GM19023 (cell line): ENCODE results near the gene MAST2.

Experiments
- ATAC-seq: cut with Tn5 transposase; IDR thresholded peaks from one replicate; pipeline ENCODE4 v1.9.1; 2021; ENCODE audit warnings: mild to moderate bottlenecking, moderate library complexity; ENCODE audit not compliant: unreplicated experiment

The MAST2 gene

GRCh38 chr1:46013581-46013980, 210.2 kb downstream of the MAST2 start:
- no peak for ATAC-seq

DNA sequence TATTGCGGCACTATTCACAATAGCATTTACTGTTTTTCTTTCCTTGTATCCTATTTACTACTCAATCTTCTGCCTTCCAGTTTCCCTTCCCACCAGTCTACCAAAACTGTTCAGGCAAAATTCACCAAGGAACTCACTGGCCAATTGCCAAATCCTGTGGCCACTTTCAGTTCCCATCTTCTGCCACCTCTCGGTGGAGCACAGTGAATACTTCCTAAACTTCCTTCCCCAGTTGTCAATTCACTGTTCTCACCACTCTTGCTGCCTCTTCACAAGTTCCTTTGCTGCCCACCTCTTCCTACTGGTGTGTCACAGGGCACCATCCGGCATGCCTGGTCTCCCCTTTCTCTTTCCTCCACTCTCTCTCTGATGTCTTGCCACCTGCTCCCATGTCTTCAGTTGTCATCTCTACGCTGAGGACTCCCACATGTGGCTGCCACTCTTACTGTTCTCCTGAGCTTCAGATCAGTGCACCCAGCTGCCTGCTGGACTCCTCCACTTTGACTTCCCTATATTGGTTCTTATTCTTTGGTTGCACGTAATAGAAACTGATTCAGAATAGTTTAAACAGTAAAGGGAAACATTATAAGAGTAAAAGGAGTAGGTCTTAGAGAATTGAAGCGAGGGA, 214.6 kb downstream of the MAST2 start:
- no peak for ATAC-seq

GRCh38 chr1:46019348-46019747, 215.9 kb downstream of the MAST2 start:
- no peak for ATAC-seq

- no peak for ATAC-seq
These were observed 216.6 kb downstream of the MAST2 start for GRCh38 chr1:46020010-46020409.

DNA sequence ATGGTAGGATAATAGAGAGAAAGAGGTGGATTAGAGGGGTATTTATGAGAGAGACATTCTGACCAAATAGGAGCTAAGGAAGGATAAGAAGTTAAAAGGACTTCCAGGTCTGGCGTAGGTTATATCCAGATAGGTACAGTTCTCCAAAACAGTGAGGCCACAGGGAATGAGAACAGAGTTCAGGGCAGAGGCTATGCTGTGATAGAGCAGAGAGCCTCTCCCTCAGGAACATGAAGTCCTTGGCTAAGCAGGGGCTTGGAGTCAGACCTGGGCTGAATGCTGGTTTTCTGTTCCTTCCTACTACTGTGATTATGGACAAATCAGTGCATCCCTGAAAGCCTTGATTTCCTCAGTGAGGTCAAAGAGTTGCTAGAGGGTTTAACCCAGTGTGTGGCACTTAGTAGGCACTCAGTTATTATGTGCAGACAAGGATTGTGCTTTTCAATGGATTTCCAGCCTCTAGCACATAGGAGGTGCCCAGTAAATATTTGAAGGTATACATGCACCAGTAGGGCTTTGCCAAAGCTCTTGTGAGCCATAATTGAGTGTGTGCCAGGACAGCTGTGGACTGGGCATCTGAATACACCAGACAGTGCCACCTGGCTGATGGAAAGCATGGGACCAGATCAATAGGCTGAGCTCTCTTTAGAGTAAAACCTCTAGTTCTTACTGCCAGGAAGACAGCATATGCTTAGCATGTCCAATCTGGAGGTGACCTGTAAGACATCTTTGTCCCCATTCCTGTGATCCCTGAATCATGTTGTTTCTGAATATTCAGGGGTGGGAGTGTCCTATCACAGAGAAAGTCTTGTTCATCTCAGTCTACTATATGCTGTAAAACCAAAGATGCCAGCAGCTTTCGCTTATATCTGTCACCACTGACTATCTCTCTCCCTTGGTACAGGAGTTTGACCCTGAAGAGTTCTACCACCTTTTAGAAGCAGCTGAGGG, 217.9 kb downstream of the MAST2 start:
- ATAC-seq = no peak

DNA sequence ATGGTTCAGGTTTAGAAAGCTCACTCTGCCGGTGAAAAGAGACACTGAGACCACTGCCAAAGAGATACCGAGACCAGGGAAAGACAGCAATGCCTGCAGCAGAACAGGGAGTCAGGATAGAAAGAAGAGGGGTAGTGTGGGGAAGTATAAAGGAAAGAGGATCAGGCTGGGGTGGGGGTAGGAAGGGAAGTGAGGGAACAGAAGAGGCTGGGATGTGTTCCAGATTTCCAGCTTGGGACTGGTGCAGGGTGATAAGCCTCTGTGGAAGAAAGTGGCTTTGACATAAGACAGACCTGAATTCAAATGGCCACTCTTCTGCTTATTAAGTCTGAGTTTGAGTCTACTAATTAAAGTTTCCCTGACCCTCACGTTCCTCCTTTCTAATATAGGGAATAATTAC, 223.1 kb downstream of the MAST2 start:
- ATAC-seq = no peak

DNA sequence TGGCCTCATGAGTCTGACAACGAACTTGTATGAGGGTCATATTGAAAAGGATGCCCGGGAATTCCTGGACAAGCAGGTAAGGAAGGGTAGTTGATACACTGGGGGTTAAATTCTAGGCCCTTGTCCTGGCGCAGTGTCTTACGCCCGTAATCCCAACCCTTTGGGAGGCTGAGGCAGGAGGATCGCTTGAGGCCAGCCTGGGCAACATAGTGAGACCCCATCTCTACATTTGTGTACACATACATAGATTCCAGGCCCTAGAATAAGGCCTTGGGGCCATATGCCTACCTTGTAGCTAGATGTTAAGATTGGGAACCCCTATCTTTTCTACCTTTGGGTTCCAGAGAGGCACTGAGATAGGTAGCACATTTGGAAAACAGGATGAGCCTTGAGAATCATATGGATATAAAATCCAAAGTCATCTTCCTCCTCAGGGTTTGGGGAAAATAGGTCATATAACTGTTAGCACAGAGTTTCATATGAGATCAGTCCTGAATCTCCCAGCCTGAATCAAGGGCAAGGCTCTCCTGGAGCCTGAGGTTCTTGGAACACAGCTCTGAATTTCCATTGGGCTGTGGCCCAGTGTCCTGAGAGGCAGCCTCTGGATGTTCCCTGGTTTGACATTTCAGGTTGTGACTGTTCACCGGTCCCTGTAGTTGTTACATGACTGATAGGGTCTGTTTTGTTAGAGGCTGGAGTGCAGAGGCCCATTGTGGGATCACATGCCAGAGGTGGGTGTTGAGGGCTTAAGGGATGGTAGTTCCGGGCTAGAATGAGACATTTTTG, 224.6 kb downstream of the MAST2 start:
- ATAC-seq = no peak

- ATAC-seq = no peak
These were observed 226.9 kb downstream of the MAST2 start for GRCh38 chr1:46030074-46030870.

DNA sequence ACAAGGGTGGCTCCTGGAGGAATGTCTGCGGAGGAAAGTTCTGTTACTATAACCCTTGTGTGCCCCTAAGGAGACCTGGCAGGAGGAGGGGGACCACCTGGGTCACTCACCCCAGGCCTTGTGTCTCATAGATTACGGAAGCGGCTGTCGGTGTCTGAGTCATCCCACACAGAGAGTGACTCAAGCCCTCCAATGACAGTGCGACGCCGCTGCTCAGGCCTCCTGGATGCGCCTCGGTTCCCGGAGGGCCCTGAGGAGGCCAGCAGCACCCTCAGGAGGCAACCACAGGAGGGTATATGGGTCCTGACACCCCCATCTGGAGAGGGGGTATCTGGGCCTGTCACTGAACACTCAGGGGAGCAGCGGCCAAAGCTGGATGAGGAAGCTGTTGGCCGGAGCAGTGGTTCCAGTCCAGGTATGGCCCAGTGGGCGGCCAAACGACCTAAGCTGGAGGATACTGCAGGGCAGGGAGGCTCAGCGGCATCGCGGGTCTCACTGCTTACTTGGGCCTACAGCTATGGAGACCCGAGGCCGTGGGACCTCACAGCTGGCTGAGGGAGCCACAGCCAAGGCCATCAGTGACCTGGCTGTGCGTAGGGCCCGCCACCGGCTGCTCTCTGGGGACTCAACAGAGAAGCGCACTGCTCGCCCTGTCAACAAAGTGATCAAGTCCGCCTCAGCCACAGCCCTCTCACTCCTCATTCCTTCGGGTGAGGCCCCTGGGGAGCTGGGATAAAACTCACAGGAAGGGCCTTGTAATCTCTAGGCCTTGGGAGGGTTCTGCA, 227.7 kb downstream of the MAST2 start:
- ATAC-seq = no peak

DNA sequence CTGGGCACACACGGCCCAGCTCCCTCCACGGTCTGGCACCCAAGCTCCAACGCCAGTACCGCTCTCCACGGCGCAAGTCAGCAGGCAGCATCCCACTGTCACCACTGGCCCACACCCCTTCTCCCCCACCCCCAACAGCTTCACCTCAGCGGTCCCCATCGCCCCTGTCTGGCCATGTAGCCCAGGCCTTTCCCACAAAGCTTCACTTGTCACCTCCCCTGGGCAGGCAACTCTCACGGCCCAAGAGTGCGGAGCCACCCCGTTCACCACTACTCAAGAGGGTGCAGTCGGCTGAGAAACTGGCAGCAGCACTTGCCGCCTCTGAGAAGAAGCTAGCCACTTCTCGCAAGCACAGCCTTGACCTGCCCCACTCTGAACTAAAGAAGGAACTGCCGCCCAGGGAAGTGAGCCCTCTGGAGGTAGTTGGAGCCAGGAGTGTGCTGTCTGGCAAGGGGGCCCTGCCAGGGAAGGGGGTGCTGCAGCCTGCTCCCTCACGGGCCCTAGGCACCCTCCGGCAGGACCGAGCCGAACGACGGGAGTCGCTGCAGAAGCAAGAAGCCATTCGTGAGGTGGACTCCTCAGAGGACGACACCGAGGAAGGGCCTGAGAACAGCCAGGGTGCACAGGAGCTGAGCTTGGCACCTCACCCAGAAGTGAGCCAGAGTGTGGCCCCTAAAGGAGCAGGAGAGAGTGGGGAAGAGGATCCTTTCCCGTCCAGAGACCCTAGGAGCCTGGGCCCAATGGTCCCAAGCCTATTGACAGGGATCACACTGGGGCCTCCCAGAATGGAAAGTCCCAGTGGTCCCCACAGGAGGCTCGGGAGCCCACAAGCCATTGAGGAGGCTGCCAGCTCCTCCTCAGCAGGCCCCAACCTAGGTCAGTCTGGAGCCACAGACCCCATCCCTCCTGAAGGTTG, 231.4 kb downstream of the MAST2 start:
- ATAC-seq = no peak

DNA sequence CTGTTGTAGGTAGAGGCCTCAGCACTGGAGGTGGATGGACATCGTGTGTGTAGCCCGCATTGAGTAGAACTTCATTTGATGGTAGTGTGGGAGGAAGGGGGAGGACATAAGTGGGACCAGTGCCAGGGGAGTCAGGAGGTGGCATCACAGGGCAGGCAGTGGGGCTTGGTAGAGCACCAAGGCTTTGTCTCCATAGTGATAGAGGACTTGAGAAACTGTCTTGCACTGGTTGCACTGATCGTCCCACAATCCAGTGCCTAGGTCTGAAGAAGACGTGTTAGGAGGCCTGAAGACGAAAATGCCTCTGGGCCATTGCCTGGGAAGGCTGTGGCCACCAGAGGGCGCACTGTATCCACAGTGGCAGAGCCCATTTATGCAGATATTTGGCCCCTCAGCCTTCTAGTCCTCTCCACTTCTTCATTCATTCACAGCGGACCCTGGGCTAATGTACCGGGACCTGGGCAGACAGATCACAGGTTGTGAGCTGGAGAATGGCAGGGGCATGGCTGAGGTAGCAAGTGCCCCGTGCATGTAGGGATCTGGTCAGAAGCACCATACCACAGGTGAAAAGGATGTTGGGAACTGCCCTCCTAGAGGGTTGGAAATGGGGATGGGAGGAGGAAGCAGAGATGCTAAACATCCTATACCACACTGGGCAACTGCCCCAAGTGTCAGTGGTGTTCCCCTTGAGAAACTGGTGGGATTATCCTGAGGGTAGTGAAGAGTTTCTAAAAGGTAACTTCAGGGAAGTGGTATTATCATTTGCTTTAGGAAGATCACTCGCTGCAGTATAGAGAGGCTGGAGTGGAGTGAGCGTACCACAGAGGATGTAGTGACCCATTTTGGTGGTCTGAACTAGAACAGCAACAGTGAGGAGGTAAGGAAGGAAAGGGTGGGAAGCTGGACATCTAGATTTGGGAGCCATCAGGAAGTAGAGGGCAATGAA, 233.8 kb downstream of the MAST2 start:
- ATAC-seq = no peak

DNA sequence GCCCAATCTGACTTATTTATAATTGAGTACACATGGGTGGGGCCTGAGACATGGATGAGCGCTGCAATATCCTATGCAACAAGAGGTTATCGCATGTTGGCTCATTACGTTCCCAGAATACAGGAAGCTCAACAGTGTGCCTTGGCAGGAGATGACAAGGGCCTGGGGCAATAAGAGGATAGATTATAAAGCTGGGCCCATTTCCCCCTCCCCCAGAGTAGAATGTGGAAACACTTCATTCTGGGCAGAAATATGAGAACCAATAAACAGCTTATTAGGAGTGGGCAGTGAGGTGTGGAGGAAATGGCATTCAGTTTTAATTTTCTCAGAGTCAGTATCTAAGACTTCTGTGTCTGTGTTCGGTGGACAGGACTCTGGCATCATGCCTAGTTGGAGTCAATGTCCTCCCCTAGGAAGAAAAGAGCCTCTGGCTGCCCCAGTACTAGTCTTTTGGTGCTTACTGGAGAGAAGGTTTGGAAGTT, 236.2 kb downstream of the MAST2 start:
- no peak for ATAC-seq

GRCh38 chr1:46041551-46041950, 238.1 kb downstream of the MAST2 start:
- no peak for ATAC-seq

DNA sequence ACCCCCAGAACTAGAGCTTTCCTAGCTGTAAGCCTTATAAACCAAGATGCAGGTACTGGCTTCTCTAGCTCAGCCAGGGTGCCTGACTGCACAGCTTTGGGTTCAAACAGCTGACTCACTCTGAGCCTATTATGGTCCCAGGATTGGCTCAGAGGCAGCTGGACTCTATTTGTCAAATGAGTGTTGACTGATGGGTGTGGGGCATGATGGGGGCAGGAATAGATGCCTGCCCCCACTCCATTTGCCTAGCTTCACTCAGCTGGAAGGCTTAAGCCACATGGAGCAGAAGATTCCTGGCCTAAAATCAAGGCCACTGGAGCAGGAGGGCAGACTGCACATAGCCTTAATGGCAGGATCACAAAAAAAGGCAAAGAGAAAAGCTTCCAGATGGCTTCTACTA, 238.6 kb downstream of the MAST2 start:
- no peak for ATAC-seq

- peak; percentile 78 for ATAC-seq
These were observed 240.1 kb downstream of the MAST2 start for GRCh38 chr1:46043458-46044017.

DNA sequence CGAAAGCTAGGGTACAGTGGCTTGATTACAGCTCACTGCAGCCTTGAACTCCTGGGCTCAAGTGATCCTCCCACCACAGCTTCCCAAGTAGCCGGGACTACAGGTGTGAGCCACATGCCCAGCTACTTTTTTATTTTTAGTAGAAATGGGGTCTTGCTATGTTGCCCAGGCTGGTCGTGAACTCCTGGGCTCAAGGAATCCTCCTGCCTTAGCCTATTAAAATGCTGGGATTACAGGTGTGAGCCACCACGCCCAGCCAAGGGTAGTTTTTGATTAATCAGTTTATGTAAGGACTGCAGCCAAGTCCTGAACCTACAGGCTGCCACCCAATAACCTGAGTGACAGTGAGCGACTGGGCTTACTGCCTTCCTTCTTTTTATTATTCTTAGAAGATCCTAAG, 240.7 kb downstream of the MAST2 start:
- ATAC-seq = no peak

GRCh38 chr1:46053734-46054133, 250.3 kb downstream of the MAST2 start:
- no peak for ATAC-seq
